NB4 (cell line): Measurements from ENCODE around the gene THADA.
A peak's percentile ranks its signal among the peaks of the same experiment; 100 is the strongest.

Experiments used
- DNase-seq: peaks from one replicate; pipeline ENCODE4 v3.0.0; 2010; ENCODE audit warnings: low read depth
- H3K4me3 ChIP-seq: one replicate; pipeline ENCODE4 v1.5.1; 2011; ENCODE audit warnings: mild to moderate bottlenecking, low read depth, low read length, moderate library complexity
- MYC ChIP-seq: IDR thresholded peaks from 2 replicates; pipeline ENCODE4 v1.6.1; 2011; ENCODE audit warnings: low read depth, low read length
- POLR2A ChIP-seq: IDR thresholded peaks from 2 replicates; pipeline ENCODE4 v1.6.1; 2011; ENCODE audit warnings: mild to moderate bottlenecking; ENCODE audit not compliant: insufficient read length; ENCODE audit errors: extremely low read depth
- TF ChIP-seq, protein P1 (sequence below): IDR thresholded peaks from one replicate; pipeline ENCODE4 v1.5.1; 2012; ENCODE audit warnings: low read depth, low read length
- TF ChIP-seq, protein P2 (sequence below): IDR thresholded peaks from 2 replicates; pipeline ENCODE4 v1.6.1; 2011; ENCODE audit warnings: low read depth, low read length

THADA gene

DNA sequence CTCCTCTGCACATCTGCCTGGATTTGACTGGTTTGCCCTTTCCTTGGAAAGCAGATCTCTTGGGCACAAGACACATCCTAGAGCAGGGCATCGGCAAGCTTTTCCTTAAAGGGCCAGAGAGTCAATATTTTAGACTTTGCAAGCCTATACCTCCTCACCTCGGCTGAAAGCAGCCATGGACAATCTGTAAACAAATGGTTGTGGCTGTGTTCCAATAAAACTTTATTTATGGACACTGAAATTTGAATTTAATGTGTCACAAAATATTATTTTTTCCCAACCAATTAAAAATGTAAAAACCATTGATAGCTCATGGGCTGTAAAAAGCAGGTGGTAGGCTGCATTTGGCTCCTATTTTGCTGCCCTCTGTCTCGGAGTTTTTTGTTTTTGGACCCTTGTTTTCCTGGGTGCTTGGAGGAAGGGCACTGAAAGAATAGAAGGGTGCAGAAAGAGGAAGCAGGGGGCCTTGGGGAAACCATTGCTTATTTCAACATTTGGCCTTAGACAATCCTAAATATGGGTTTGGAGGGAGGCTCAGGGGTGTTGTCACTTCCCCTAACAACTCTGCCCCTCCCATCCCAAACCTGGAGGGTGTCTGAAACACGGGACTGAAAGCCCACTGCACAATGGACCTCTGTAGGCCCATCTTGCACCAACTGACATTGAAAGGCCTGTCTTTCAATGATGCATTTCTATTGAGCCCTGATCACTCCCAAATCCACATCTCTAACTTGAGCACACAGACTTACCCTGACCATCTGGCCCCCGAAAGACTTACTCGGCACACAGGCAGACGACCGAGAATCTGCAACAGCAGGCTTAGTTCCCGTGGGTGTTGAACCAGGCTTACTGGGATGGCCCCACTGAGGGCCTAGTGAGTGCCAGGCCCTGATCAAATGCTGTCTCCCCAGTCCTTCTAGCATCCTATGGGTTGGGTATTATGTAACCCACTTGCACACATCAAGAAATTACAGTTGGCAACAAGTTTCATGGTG lies 362.3 kb downstream of the THADA start:
- peak overlapping the region; percentile 38 for H3K4me3 ChIP-seq
- peak; percentile 96 for DNase-seq

DNA sequence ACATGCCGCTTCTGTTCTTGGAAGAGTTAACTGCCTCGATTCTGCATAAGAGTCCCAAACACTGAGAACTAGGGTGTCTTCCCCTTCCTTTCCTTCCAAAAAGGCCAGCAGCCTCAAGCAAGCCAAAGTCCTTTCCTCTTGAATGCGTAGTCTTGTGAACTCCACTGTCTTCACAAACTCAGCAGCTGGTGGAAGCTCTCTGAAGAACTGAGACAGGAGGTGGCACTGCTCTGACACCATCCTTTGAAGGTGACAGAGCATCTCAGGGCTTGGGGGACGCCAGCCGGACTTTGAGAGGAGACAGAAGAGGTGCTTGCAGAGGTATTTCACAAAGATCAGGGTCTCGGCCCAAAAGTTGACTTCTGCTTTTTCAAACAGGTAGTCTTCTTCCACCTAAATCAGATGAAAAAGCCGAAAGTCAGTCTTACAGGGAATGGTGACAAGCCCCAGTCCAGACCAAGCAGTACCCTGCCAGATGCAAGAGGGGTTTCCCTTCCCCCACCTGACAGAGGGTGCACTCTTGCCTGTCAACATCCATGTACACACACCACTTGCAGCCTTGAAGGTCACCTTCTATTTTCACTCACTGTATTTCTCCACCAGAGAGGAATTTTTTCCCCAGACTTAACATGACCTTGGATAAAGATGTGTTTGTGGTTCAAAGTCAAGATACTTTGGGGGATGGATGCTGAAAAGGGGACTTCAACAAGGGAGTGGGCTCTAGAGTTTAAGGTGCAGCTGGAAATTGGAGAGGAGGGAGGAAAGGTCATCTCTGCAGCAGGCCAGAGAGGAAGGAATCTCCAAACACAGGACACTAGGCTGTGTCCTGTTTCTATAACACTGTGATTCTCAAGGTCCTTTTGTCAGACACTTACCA lies 364.6 kb downstream of the THADA start:
- TF ChIP-seq, protein P1, sequence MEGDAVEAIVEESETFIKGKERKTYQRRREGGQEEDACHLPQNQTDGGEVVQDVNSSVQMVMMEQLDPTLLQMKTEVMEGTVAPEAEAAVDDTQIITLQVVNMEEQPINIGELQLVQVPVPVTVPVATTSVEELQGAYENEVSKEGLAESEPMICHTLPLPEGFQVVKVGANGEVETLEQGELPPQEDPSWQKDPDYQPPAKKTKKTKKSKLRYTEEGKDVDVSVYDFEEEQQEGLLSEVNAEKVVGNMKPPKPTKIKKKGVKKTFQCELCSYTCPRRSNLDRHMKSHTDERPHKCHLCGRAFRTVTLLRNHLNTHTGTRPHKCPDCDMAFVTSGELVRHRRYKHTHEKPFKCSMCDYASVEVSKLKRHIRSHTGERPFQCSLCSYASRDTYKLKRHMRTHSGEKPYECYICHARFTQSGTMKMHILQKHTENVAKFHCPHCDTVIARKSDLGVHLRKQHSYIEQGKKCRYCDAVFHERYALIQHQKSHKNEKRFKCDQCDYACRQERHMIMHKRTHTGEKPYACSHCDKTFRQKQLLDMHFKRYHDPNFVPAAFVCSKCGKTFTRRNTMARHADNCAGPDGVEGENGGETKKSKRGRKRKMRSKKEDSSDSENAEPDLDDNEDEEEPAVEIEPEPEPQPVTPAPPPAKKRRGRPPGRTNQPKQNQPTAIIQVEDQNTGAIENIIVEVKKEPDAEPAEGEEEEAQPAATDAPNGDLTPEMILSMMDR: no peak
- TF ChIP-seq MYC (no peak), POLR2A (no peak)
- TF ChIP-seq, protein P2, sequence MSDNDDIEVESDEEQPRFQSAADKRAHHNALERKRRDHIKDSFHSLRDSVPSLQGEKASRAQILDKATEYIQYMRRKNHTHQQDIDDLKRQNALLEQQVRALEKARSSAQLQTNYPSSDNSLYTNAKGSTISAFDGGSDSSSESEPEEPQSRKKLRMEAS: no peak
- no peak overlapping the region for H3K4me3 ChIP-seq
- DNase-seq: no peak

More for the DNA sequence above, 362.3 kb downstream of the THADA start:
- no peak for TF ChIP-seq MYC
- TF ChIP-seq, protein P2: 0 out of 2 replicates have a peak, but pooled peaks have one; percentile 22

DNA sequence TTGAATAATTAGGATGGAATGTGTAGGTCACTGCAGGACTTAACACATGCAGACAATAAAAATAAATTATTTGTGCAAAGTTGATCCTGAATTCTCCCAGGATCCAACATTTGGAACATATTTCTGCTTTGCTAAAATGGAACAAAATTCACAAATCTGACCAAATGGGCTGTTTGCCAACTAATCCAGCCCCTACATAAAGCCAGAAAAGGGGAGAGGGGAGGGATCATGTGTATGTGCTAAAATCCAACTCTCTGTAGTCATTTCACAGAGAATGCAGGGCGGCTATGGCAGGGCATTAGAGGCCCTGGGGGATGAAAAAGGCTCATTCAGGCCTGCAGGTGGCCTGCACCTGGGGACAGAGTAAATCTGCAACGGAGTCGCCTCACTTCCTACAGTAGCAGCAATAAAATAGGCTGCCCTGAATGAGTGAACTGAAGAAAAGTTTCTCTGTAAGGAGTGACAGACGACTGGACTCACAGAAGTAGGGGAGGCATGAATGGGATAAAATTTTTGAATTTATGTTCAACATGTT lies 365.4 kb downstream of the THADA start:
- DNase-seq: no peak
- TF ChIP-seq MYC (no peak), POLR2A (no peak)
- TF ChIP-seq, protein P1: no peak
- TF ChIP-seq, protein P2: no peak
- H3K4me3 ChIP-seq: no peak overlapping the region

DNA sequence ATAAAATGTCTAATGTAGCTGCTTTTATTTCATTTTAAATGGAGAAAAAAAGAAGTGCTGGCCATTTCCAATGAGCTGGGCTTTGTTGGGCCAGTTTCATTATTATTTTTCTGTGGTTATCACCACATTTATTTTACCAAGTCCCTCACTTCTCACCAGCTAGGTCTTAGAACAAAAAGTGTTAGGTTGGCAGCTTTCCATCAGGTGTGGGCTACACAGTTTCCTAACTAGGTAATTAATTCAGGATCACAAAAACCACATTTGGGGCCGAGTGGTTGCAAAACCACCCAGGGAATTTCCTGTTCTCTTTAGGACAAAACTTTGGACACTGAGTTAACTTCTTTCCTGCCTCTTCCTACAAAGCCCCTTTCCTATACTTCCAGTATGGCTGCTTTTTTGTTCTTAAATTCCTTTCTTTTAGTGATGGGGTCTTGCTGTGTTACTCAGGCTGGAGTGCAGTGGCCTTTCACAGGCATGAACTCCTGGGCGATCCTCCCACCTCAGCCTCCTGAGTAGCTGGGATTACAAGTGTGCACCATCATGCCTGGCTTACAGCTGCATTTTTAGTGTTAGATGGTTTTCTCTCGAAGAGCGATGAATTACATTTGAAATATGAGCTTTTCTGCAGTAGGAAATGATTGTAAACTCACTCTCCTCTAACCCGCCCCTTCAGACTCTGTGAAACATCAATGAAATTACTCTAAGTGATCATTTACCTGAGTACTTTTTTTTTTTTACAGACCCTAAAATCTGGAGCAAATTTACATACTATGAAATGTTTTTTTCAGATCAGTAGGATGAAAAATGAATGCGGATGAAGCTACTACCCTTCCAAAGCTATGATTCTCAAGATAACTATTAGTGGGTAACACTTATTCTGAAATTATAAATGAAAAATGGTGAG lies 366.8 kb downstream of the THADA start:
- H3K4me3 ChIP-seq: peak overlapping the region; percentile 1
- peak; percentile 43 for DNase-seq
- TF ChIP-seq, protein P1: no peak
- TF ChIP-seq MYC (no peak), POLR2A (no peak)
- TF ChIP-seq, protein P2: no peak

DNA sequence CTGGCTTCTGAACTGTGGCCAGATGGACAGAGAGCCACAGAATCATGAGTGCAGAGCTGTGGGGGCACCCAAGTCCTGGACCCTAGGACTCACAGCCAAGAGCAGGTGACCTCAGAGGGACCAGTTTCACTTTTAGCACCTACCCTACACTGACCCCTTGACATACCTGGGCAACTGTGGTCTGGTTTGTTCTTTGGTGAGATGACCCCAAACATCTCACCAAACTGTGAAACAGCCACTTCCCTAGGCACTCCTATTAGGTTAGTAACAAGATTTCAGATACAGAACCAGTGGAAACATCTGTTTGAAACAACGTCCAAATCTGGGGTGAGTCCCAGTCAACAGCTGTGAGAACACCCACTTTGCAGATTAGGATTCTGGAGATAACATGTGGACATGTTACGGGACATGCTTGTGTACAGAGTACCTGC lies 367.5 kb downstream of the THADA start:
- peak; percentile 36 for DNase-seq
- TF ChIP-seq MYC (no peak), POLR2A (no peak)
- TF ChIP-seq, protein P1: no peak
- TF ChIP-seq, protein P2: no peak
- H3K4me3 ChIP-seq: peak overlapping the region; percentile 85
